HEK293T (cell line): ENCODE results near the gene FMN2.

Source experiments
- ELF4 ChIP-seq: fragments of 450-650 bp; IDR thresholded peaks from 2 replicates; pipeline ENCODE4 v1.6.1; 2017; ENCODE audit warnings: antibody characterized with exemption
- FOXK2 ChIP-seq: fragments of 450-650 bp; IDR thresholded peaks from 2 replicates; pipeline ENCODE4 v1.6.1; 2016; ENCODE audit warnings: mild to moderate bottlenecking
- FOXM1 ChIP-seq: fragments of 450-650 bp; IDR thresholded peaks from 2 replicates; pipeline ENCODE4 v1.6.1; 2017; ENCODE audit warnings: mild to moderate bottlenecking, borderline replicate concordance
- TARDBP ChIP-seq: fragments of 450-650 bp; IDR thresholded peaks from 2 replicates; pipeline ENCODE4 v1.6.1; 2016
- ZNF384 ChIP-seq: fragments of 450-650 bp; IDR thresholded peaks from 2 replicates; pipeline ENCODE4 v1.6.1; 2016

DNA sequence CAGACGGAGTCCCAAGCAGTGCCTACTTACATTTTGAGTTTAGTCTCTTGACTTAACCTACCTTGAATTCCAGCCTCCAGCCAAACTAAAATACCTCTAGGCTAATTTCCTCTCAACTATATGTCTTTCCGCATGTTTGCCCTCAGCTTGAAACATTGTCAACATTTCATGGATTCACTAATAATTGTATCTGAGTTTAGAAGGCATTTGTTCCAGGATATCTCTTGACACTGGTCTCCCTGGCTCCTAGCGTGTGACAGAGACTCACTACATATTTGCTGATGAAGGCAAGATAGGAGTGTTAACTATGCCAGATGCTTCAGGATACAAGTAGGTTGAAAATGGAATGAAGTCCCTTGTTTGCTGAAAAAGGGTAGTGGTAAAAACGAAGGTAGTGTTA, 384.1 kb downstream of the FMN2 start:
- TF ChIP-seq TARDBP: no peak
- no peak for TF ChIP-seq ZNF384
- no peak for TF ChIP-seq FOXK2
- TF ChIP-seq FOXM1: no peak
- TF ChIP-seq ELF4: no peak
